ENCODE measurements around the gene ATP2C2.

Gene ATP2C2

GRCh38 chr16:84349862-84350684, 18.3 kb upstream of the ATP2C2 start:
- Histone ChIP-seq H3K27me3 (ENCODE audit: insufficient read depth, low read length) (0 out of 2 replicates have a peak, but pooled peaks cover 4% of the 10 kb centered on the region), H3K9me3 (ENCODE audit: low read length) (no peaks in the 10 kb centered on the region), H3K79me2 (ENCODE audit: insufficient read depth, low read length) (no peaks in the 10 kb centered on the region), H3K4me3 (ENCODE audit: low read depth, low read length, poor library complexity, severe bottlenecking) (no peak overlapping the region), H3K27ac (ENCODE audit: low read depth, low read length, poor library complexity, severe bottlenecking) (no peak overlapping the region), H3K4me1 (ENCODE audit: insufficient read depth, low read length, severe bottlenecking) (no peaks in the 10 kb centered on the region), H3K36me3 (ENCODE audit: insufficient read depth, low read length) (no peaks in the 10 kb centered on the region), H4K20me1 (ENCODE audit: insufficient read depth, low read length) (no peaks in the 10 kb centered on the region), H3K9ac (ENCODE audit: low read length) (no peak overlapping the region), H2AFZ (ENCODE audit: low read length) (no peak overlapping the region), H3K4me2 (ENCODE audit: low read length) (no peak overlapping the region), H3F3A (ENCODE audit: insufficient read depth, low read length) (no peaks in the 10 kb centered on the region), H3K9me2 (ENCODE audit: low read depth, low read length) (no peaks in the 10 kb centered on the region)
- no peak for TF ChIP-seq EZH2 (IDR thresholded peaks at IDR 0.05; ENCODE audit: borderline replicate concordance, low read length)
- TF ChIP-seq, protein P1, sequence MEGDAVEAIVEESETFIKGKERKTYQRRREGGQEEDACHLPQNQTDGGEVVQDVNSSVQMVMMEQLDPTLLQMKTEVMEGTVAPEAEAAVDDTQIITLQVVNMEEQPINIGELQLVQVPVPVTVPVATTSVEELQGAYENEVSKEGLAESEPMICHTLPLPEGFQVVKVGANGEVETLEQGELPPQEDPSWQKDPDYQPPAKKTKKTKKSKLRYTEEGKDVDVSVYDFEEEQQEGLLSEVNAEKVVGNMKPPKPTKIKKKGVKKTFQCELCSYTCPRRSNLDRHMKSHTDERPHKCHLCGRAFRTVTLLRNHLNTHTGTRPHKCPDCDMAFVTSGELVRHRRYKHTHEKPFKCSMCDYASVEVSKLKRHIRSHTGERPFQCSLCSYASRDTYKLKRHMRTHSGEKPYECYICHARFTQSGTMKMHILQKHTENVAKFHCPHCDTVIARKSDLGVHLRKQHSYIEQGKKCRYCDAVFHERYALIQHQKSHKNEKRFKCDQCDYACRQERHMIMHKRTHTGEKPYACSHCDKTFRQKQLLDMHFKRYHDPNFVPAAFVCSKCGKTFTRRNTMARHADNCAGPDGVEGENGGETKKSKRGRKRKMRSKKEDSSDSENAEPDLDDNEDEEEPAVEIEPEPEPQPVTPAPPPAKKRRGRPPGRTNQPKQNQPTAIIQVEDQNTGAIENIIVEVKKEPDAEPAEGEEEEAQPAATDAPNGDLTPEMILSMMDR (IDR thresholded peaks at IDR 0.05; ENCODE audit: low read length): no peak

DNA sequence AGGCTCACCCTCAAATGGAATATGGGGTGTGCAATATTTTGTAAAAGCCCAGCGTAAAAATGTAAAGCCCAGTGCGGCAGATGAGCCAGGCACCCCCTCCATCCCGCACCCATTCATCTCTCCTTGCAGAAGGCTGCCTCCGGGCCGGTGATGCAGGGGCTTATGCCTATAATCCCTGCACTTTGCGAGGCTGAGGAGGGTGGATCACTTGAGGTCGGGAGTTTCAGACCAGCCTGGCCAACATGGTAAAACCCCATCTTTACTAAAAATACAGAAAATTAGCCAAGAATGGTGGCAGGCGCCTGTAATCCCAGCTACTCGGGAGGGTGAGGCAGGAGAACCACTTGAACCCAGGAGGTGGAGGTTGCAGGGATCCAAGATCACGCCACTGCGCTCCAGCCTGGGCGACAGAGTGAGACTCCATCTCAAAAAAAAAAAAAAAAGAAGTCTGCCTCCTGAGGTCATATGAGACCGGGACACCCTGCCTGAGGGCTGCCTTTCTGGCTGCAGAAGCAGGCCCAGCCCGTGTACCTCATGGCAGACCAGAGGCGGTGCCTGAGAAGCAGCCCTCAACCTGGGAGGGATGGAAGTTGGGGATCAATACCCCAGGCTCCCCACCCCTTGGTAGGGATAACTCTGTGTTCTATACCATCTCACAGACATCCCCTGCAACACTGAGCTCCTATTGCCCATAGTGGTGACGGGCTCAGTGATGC, 17.5 kb upstream of the ATP2C2 start:
- Histone ChIP-seq H3K9me3 (ENCODE audit: low read length) (no peaks in the 10 kb centered on the region), H2AFZ (ENCODE audit: low read length) (no peak overlapping the region), H4K20me1 (ENCODE audit: insufficient read depth, low read length) (no peaks in the 10 kb centered on the region), H3K4me1 (ENCODE audit: insufficient read depth, low read length, severe bottlenecking) (no peaks in the 10 kb centered on the region), H3K4me3 (ENCODE audit: low read depth, low read length, poor library complexity, severe bottlenecking) (no peak overlapping the region), H3K9ac (ENCODE audit: low read length) (no peak overlapping the region), H3K9me2 (ENCODE audit: low read depth, low read length) (no peaks in the 10 kb centered on the region), H3K4me2 (ENCODE audit: low read length) (no peak overlapping the region), H3F3A (ENCODE audit: insufficient read depth, low read length) (no peaks in the 10 kb centered on the region), H3K27ac (ENCODE audit: low read depth, low read length, poor library complexity, severe bottlenecking) (no peak overlapping the region), H3K27me3 (ENCODE audit: insufficient read depth, low read length) (0 out of 2 replicates have a peak, but pooled peaks cover 4% of the 10 kb centered on the region), H3K36me3 (ENCODE audit: insufficient read depth, low read length) (no peaks in the 10 kb centered on the region), H3K79me2 (ENCODE audit: insufficient read depth, low read length) (no peaks in the 10 kb centered on the region)
- TF ChIP-seq, protein P1 (IDR thresholded peaks at IDR 0.05; ENCODE audit: low read length): no peak
- TF ChIP-seq EZH2 (IDR thresholded peaks at IDR 0.05; ENCODE audit: borderline replicate concordance, low read length): no peak

DNA sequence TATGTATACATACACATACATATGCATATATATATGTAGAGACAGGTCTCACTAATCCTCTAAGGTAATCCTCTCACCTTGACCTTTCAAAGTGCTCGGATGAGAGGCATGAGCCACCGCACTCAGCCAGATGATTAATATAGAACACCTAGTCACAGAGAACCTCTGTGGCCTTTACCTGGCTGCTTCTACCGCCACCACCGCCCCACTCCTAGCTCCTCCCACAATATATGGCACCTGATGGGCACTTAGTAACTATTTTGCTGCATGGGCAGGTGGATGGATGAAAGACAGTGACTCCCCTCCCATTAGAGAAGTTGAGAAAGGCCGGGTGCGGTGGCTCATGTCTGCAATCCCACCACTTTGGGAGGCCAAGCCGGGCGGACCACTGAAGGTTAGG, 16.7 kb upstream of the ATP2C2 start:
- no peaks in the 10 kb centered on the region for H3K4me1 ChIP-seq (ENCODE audit: insufficient read depth, low read length, severe bottlenecking)
- H4K20me1 ChIP-seq (ENCODE audit: insufficient read depth, low read length): no peaks in the 10 kb centered on the region
- no peak for TF ChIP-seq EZH2 (IDR thresholded peaks at IDR 0.05; ENCODE audit: borderline replicate concordance, low read length)
- TF ChIP-seq, protein P1 (IDR thresholded peaks at IDR 0.05; ENCODE audit: low read length): no peak
- H3F3A ChIP-seq (ENCODE audit: insufficient read depth, low read length): no peaks in the 10 kb centered on the region
- H2AFZ ChIP-seq (ENCODE audit: low read length): no peak overlapping the region
- H3K4me2 ChIP-seq (ENCODE audit: low read length): no peak overlapping the region
- H3K36me3 ChIP-seq (ENCODE audit: insufficient read depth, low read length): no peaks in the 10 kb centered on the region
- H3K9ac ChIP-seq (ENCODE audit: low read length): no peak overlapping the region
- no peaks in the 10 kb centered on the region for H3K9me2 ChIP-seq (ENCODE audit: low read depth, low read length)
- no peaks in the 10 kb centered on the region for H3K9me3 ChIP-seq (ENCODE audit: low read length)
- no peak overlapping the region for H3K4me3 ChIP-seq (ENCODE audit: low read depth, low read length, poor library complexity, severe bottlenecking)
- no peak overlapping the region for H3K27ac ChIP-seq (ENCODE audit: low read depth, low read length, poor library complexity, severe bottlenecking)
- H3K79me2 ChIP-seq (ENCODE audit: insufficient read depth, low read length): no peaks in the 10 kb centered on the region
- H3K27me3 ChIP-seq (ENCODE audit: insufficient read depth, low read length): 0 out of 2 replicates have a peak, but pooled peaks cover 4% of the 10 kb centered on the region

Data from OCI-LY1 (cell line).